Neural cell (in vitro differentiated cells): Measurements from ENCODE around the gene SMAD1. TPM values are rescaled to one million over a fixed set of nuclear protein-coding genes. Genes with fewer than 3 reads are reported as not detected.

Experiments used
- H2AFZ ChIP-seq: fragments of 200-600, 300-800 bp; sonication (generic), shearing (Covaris generic); 2 replicates; pipeline ENCODE4 v1.6.0; 2014; ENCODE audit warnings: low read depth, mild to moderate bottlenecking, antibody characterized with exemption, low read length, moderate library complexity
- H3F3A ChIP-seq: fragments of 200-600 bp; shearing (Covaris generic); 2 replicates; pipeline ENCODE4 v1.6.1; 2016; ENCODE audit warnings: mild to moderate bottlenecking, moderate library complexity, mixed read lengths, antibody characterized with exemption, low read length; ENCODE audit not compliant: insufficient read depth, poor library complexity, severe bottlenecking
- H3K27ac ChIP-seq: fragments of 200-600, 300-800 bp; sonication (generic), shearing (Covaris generic); 2 replicates; pipeline ENCODE4 v1.5.1; 2014; ENCODE audit warnings: mild to moderate bottlenecking, low read length, moderate library complexity
- H3K27me3 ChIP-seq: fragments of 300-800, 200-600 bp; sonication (generic), shearing (Covaris generic); 2 replicates; pipeline ENCODE4 v1.6.0; 2014; ENCODE audit warnings: mild to moderate bottlenecking, low read depth, low read length, moderate library complexity; ENCODE audit not compliant: insufficient read depth
- H3K36me3 ChIP-seq: fragments of 300-800, 200-600 bp; sonication (generic), shearing (Covaris generic); 2 replicates; pipeline ENCODE4 v1.5.1; 2014; ENCODE audit warnings: mild to moderate bottlenecking, antibody characterized with exemption, low read length, moderate library complexity; ENCODE audit not compliant: insufficient read depth
- H3K4me2 ChIP-seq: fragments of 300-800, 200-600 bp; sonication (generic), shearing (Covaris generic); 2 replicates; pipeline ENCODE4 v1.6.0; 2014; ENCODE audit warnings: mild to moderate bottlenecking, low read length
- H3K4me3 ChIP-seq: fragments of 300-800, 200-600 bp; sonication (generic), shearing (Covaris generic); 2 replicates; pipeline ENCODE4 v1.5.1; 2014; ENCODE audit warnings: mild to moderate bottlenecking, low read length, moderate library complexity
- H3K79me2 ChIP-seq: fragments of 200-600 bp; shearing (Covaris generic); replicated peaks from 2 replicates; pipeline ENCODE4 v1.6.0; 2014; ENCODE audit warnings: mild to moderate bottlenecking, low read length, moderate library complexity; ENCODE audit not compliant: insufficient read depth
- H3K9ac ChIP-seq: fragments of 300-800, 200-600 bp; sonication (generic), shearing (Covaris generic); 2 replicates; pipeline ENCODE4 v1.6.1; 2016; ENCODE audit warnings: mild to moderate bottlenecking, low read length, mixed read lengths
- H3K9me2 ChIP-seq: fragments of 200-600 bp; shearing (Covaris generic); 2 replicates; pipeline ENCODE4 v1.6.1; 2016; ENCODE audit warnings: mild to moderate bottlenecking, low read length, mixed read lengths; ENCODE audit not compliant: insufficient read depth
- H3K9me3 ChIP-seq: fragments of 200-600, 300-800 bp; sonication (generic), shearing (Covaris generic); 2 replicates; pipeline ENCODE4 v1.6.1; 2016; ENCODE audit warnings: mild to moderate bottlenecking, mixed run types, low read length, moderate library complexity, mixed read lengths
- H4K20me1 ChIP-seq: fragments of 200-600 bp; shearing (Covaris generic); 2 replicates; pipeline ENCODE4 v1.6.1; 2016; ENCODE audit warnings: mild to moderate bottlenecking, mixed run types; ENCODE audit not compliant: insufficient read depth
- CTCF ChIP-seq: fragments of 450-650 bp; IDR thresholded peaks from 2 replicates; pipeline ENCODE4 v1.5.1; 2014; ENCODE audit warnings: antibody characterized with exemption, mild to moderate bottlenecking, moderate library complexity; ENCODE audit not compliant: poor library complexity, severe bottlenecking
- EP300 ChIP-seq: fragments of 450-650 bp; conservative IDR thresholded peaks from 2 replicates; pipeline ENCODE4 v1.6.1; 2014; ENCODE audit warnings: antibody characterized with exemption, mild to moderate bottlenecking, moderate library complexity; ENCODE audit not compliant: poor library complexity, severe bottlenecking
- EZH2 ChIP-seq: fragments of 200-600, 300-800 bp; shearing (Covaris generic), sonication (generic); IDR thresholded peaks from 2 replicates; pipeline ENCODE4 v1.6.1; 2014; ENCODE audit warnings: antibody characterized with exemption, low read length, borderline replicate concordance, mild to moderate bottlenecking; ENCODE audit not compliant: insufficient read depth, poor library complexity, severe bottlenecking
- MXI1 ChIP-seq: fragments of 450-650 bp; conservative IDR thresholded peaks from 2 replicates; pipeline ENCODE4 v1.6.1; 2014; ENCODE audit warnings: antibody characterized with exemption, mild to moderate bottlenecking; ENCODE audit not compliant: poor library complexity, severe bottlenecking
- POLR2AphosphoS5 ChIP-seq: IDR thresholded peaks from 2 replicates; pipeline ENCODE4 v1.6.1; 2012
- RAD21 ChIP-seq: fragments of 450-650 bp; conservative IDR thresholded peaks from 2 replicates; pipeline ENCODE4 v1.6.1; 2014; ENCODE audit warnings: antibody characterized with exemption, mild to moderate bottlenecking, moderate library complexity
- REST ChIP-seq: IDR thresholded peaks from 2 replicates; pipeline ENCODE4 v1.6.1; 2012; ENCODE audit warnings: borderline replicate concordance
- SMC3 ChIP-seq: fragments of 450-650 bp; conservative IDR thresholded peaks from 2 replicates; pipeline ENCODE4 v1.6.1; 2014; ENCODE audit warnings: antibody characterized with exemption, mild to moderate bottlenecking, moderate library complexity; ENCODE audit not compliant: poor library complexity
- TAF1 ChIP-seq: IDR thresholded peaks from 2 replicates; pipeline ENCODE4 v1.6.1; 2012; ENCODE audit warnings: low read depth
- polyA plus RNA-seq: library from polyadenylated mRNA; depleted of rRNA; stranded (reverse); fragments of >200 nt; gene quantifications from 2 replicates; pipeline ENCODE4 v1.2.3, GENCODE V29; 2014

The SMAD1 gene
- polyA plus RNA-seq, 1 donor from 2014 or later: 31.7 TPM

- Histone ChIP-seq H3F3A (no peaks in the 10 kb centered on the region), H2AFZ (no peak overlapping the region), H3K9me3 (no peaks in the 10 kb centered on the region), H3K4me3 (no peak overlapping the region), H3K27me3 (no peaks in the 10 kb centered on the region), H3K9ac (no peak overlapping the region), H3K27ac (no peak overlapping the region), H3K9me2 (no peaks in the 10 kb centered on the region), H3K79me2 (no peaks in the 10 kb centered on the region), H3K36me3 (no peaks in the 10 kb centered on the region), H3K4me2 (no peak overlapping the region), H4K20me1 (no peaks in the 10 kb centered on the region)
- TF ChIP-seq CTCF (no peak), EP300 (no peak), TAF1 (no peak), EZH2 (no peak), SMC3 (no peak), MXI1 (no peak), REST (no peak), POLR2AphosphoS5 (no peak)
These were observed 49.6 kb downstream of the SMAD1 start for GRCh38 chr4:145531223-145531622.

- no peaks in the 10 kb centered on the region for H3K36me3 ChIP-seq
- H3K4me2 ChIP-seq: no peak overlapping the region
- H4K20me1 ChIP-seq: no peaks in the 10 kb centered on the region
- no peak overlapping the region for H3K4me3 ChIP-seq
- H3K9me3 ChIP-seq: no peaks in the 10 kb centered on the region
- TF ChIP-seq MXI1: no peak
- no peak for TF ChIP-seq TAF1
- no peak for TF ChIP-seq EP300
- no peak for TF ChIP-seq POLR2AphosphoS5
- no peak overlapping the region for H2AFZ ChIP-seq
- no peaks in the 10 kb centered on the region for H3K27me3 ChIP-seq
- no peak overlapping the region for H3K9ac ChIP-seq
- H3K79me2 ChIP-seq: no peaks in the 10 kb centered on the region
- no peak overlapping the region for H3K27ac ChIP-seq
- H3F3A ChIP-seq: no peaks in the 10 kb centered on the region
- H3K9me2 ChIP-seq: no peaks in the 10 kb centered on the region
These were observed 50.2 kb downstream of the SMAD1 start for GRCh38 chr4:145531859-145532258.

GRCh38 chr4:145533001-145533400, 51.3 kb downstream of the SMAD1 start:
- Histone ChIP-seq H3K27ac (no peak overlapping the region), H3K9me2 (no peaks in the 10 kb centered on the region), H3K9ac (no peak overlapping the region), H3K79me2 (no peaks in the 10 kb centered on the region), H3K4me2 (no peak overlapping the region), H3K4me3 (no peak overlapping the region), H3K9me3 (no peaks in the 10 kb centered on the region), H3K36me3 (no peaks in the 10 kb centered on the region), H3F3A (no peaks in the 10 kb centered on the region), H3K27me3 (no peaks in the 10 kb centered on the region), H4K20me1 (no peaks in the 10 kb centered on the region), H2AFZ (no peak overlapping the region)
- TF ChIP-seq EZH2: no peak
- TF ChIP-seq TAF1: no peak
- no peak for TF ChIP-seq RAD21
- no peak for TF ChIP-seq CTCF
- no peak for TF ChIP-seq MXI1
- no peak for TF ChIP-seq REST
- no peak for TF ChIP-seq SMC3
- no peak for TF ChIP-seq POLR2AphosphoS5
- no peak for TF ChIP-seq EP300
